Activated T-cell treated with anti-CD3 and anti-CD28 coated beads, Interleukin-2, amount 50 U/mL, for 72 hours (primary cell): ENCODE results near the gene TMEM154. TPM values are rescaled to one million over a fixed set of nuclear protein-coding genes. Genes with fewer than 3 reads are reported as not detected.

Experiments used
- ATAC-seq, 2 donors: fragments of 150-1000 bp; cut with Tn5 transposase; replicated peaks in 1 of 2; 2 replicates each; pipeline ENCODE4 v1.10.0; 2021; ENCODE audit warnings: moderate library complexity in 2 of 2, mild to moderate bottlenecking in 1 of 2
- DNase-seq, 2 donors: peaks; one replicate each; pipeline ENCODE4 v3.0.0; 2021 to 2022; ENCODE audit warnings: mixed read lengths in 1 of 2
- H3K27ac Mint-ChIP-seq: one replicate; pipeline ENCODE4 v1.8.0; 2022; ENCODE audit warnings: mild to moderate bottlenecking, moderate library complexity, mixed read lengths
- H3K27me3 Mint-ChIP-seq: one replicate; pipeline ENCODE4 v1.8.0; 2022; ENCODE audit warnings: low read depth, mixed read lengths
- H3K36me3 Mint-ChIP-seq, 2 donors: one replicate each; pipeline ENCODE4 v1.8.0; 2022; ENCODE audit warnings: mixed read lengths in 2 of 2, mild to moderate bottlenecking in 1 of 2; ENCODE audit not compliant: insufficient read depth in 2 of 2
- H3K4me1 Mint-ChIP-seq: one replicate; pipeline ENCODE4 v1.8.0; 2022; ENCODE audit warnings: low read depth, mixed read lengths
- H3K4me3 Mint-ChIP-seq, 2 donors: one replicate each; pipeline ENCODE4 v1.8.0; 2022; ENCODE audit warnings: mild to moderate bottlenecking in 2 of 2, mixed read lengths in 2 of 2, moderate library complexity in 2 of 2
- H3K9me3 Mint-ChIP-seq, 2 donors: one replicate each; pipeline ENCODE4 v1.8.0; 2022; ENCODE audit warnings: mixed read lengths in 2 of 2
- total RNA-seq, 2 donors: library from RNA; stranded (reverse); gene quantifications; one replicate each; pipeline ENCODE4 v1.2.3, GENCODE V29; 2022

TMEM154 gene
- total RNA-seq, 2 donors from 2014 or later: 16.8 to 22.0 TPM

DNA sequence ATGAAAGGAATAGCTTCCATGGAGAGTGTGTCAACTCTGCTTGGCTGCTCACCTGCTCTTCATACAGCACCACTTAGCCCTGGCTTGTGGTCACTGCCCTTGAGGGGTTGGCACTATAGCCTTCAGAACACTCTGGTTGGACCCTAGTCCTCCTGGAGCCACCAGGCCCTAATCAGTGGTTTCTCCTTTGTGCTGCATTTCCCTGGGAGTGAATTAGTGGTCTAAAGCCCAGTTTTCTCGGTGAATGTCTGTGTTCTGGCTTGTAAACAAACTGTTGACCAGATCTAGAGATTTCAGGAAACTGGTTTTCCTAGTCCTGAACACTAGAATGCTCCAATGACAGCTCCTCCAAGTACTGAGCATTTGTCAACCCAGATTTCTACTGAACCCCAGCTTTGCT lies 28.6 kb upstream of the TMEM154 start:
- ATAC-seq (no peak), DNase-seq (no peak)
- Mint-ChIP-seq H3K4me1 (peaks cover 7% of the 10 kb centered on the region), H3K27ac (no peak overlapping the region), H3K9me3 (peaks cover 7% of the 10 kb centered on the region in 2 donors), H3K27me3 (peaks cover 7% of the 10 kb centered on the region), H3K4me3 (no peak overlapping the region), H3K36me3 (peaks cover 0 to 9% of the 10 kb centered on the region in 2 donors)

GRCh38 chr4:152707632-152708031 lies 27.8 kb upstream of the TMEM154 start:
- DNase-seq (no peak), ATAC-seq (no peak)
- Mint-ChIP-seq H3K9me3 (peaks cover 7% of the 10 kb centered on the region in 2 donors), H3K4me1 (peaks cover 7% of the 10 kb centered on the region), H3K4me3 (no peak overlapping the region), H3K36me3 (peaks cover 0 to 9% of the 10 kb centered on the region in 2 donors), H3K27ac (no peak overlapping the region), H3K27me3 (peaks cover 7% of the 10 kb centered on the region)

- no peak overlapping the region for H3K4me3 Mint-ChIP-seq
- no peak overlapping the region for H3K27ac Mint-ChIP-seq
- no peak for DNase-seq
- peaks cover 0 to 9% of the 10 kb centered on the region in 2 donors for H3K36me3 Mint-ChIP-seq
- ATAC-seq: no peak
- H3K9me3 Mint-ChIP-seq: peaks cover 7% of the 10 kb centered on the region in 2 donors
- H3K4me1 Mint-ChIP-seq: peaks cover 7% of the 10 kb centered on the region
- peaks cover 7% of the 10 kb centered on the region for H3K27me3 Mint-ChIP-seq
These were observed 26.1 kb upstream of the TMEM154 start for GRCh38 chr4:152705903-152706302.

- H3K4me1 Mint-ChIP-seq: peaks cover 7% of the 10 kb centered on the region
- no peak overlapping the region for H3K4me3 Mint-ChIP-seq
- H3K9me3 Mint-ChIP-seq: peaks cover 7% of the 10 kb centered on the region in 2 donors
- H3K27ac Mint-ChIP-seq: no peak overlapping the region
- H3K36me3 Mint-ChIP-seq: peaks cover 0 to 9% of the 10 kb centered on the region in 2 donors
- ATAC-seq: no peak
- no peak for DNase-seq
- H3K27me3 Mint-ChIP-seq: peaks cover 7% of the 10 kb centered on the region
These were observed 25.0 kb upstream of the TMEM154 start for GRCh38 chr4:152704788-152705187.

DNA sequence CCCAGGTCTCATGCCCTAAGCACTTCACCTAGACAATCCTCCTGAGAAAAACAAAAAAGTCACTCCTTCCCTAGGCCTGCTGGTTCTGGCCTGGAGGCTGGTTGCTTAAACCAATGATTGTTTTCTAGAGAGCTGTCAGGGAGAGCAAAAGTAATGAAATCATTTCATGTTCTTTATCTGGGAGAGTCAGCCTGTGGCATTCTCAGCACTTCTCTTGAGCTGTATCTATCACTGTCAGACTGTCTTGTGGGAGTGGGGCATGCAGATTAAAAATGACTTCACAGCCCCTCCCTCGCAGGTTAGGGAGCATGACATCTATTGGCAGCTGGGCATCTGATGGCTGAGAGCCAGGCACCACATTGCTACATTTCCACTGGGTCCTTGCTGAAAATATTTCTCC lies 20.4 kb upstream of the TMEM154 start:
- H3K27me3 Mint-ChIP-seq: peaks cover 5% of the 10 kb centered on the region
- ATAC-seq: no peak
- peaks cover 13% of the 10 kb centered on the region for H3K4me1 Mint-ChIP-seq
- no peak for DNase-seq
- H3K36me3 Mint-ChIP-seq: peaks cover 0 to 5% of the 10 kb centered on the region in 2 donors
- peaks cover 2 to 4% of the 10 kb centered on the region in 2 donors for H3K9me3 Mint-ChIP-seq
- no peak overlapping the region for H3K4me3 Mint-ChIP-seq
- no peak overlapping the region for H3K27ac Mint-ChIP-seq

DNA sequence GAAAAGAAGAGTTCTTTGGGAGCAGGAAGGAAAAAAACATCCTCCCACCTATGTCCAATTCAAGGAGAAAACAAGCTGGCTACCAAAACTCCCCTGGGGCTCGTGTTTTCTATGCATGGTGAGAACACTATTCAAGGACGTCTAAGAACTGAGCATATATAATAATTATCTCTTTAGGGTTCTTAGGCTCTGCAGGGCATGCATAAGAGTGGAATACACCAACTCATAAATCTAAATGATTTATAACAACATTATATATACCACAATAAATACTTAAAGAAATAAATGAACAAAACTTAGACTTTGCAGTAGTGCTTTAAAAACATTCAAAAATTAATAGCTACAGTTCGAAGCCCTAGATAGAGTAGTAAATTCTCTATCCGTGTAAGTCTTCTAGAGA lies 19.5 kb upstream of the TMEM154 start:
- ATAC-seq: no peak
- Mint-ChIP-seq H3K4me1 (peaks cover 13% of the 10 kb centered on the region), H3K27ac (no peak overlapping the region), H3K9me3 (no peaks in the 10 kb centered on the region), H3K36me3 (no peaks in the 10 kb centered on the region), H3K27me3 (no peaks in the 10 kb centered on the region), H3K4me3 (no peak overlapping the region)
- DNase-seq: no peak

GRCh38 chr4:152698089-152698499 lies 18.3 kb upstream of the TMEM154 start:
- Mint-ChIP-seq H3K4me3 (no peak overlapping the region), H3K9me3 (no peaks in the 10 kb centered on the region), H3K27ac (no peak overlapping the region), H3K27me3 (no peaks in the 10 kb centered on the region), H3K36me3 (no peaks in the 10 kb centered on the region), H3K4me1 (peaks cover 13% of the 10 kb centered on the region)
- ATAC-seq (no peak), DNase-seq (no peak)

DNA sequence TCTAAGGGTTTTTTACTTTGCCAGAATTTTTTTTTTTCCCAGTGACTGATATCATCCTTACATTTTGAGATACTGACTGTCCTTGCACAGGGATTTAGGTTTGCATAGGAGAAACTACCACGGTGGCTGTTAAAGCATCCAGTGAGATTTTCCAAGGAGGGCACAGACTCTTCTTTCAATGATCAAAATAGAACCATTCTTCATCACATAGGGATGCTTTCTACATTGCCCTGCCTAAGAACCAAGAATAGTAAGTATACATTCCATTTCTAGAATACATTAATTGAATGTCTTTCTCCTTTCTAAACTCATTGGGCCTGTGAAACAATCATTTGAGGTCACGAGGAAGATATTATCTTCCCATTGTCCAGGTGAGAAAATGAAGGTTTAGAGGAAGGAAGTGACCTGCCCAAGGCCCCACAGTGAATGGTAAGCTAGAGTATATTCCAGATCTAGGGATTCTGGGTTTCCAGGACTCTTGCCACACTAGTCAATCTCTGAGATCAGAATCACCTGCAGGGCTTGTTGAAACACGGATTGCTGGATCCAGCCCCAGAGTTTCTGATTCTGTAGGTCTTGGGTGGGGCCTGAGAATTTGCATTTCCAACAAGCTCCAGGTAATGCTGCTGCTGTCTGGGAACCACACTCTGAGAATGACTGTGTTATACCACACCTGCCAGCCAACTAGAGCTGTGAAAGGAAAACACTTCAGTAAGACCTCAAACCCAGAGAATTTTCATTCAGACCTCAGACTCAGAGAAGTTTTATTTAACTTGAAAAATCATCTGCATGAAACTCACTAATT lies 17.7 kb upstream of the TMEM154 start:
- H3K36me3 Mint-ChIP-seq: no peaks in the 10 kb centered on the region
- no peaks in the 10 kb centered on the region for H3K27me3 Mint-ChIP-seq
- DNase-seq (no peak), ATAC-seq (no peak)
- H3K27ac Mint-ChIP-seq: no peak overlapping the region
- H3K4me1 Mint-ChIP-seq: peaks cover 13% of the 10 kb centered on the region
- peak overlapping the region in 1 of 2 donors; percentile 69 for H3K4me3 Mint-ChIP-seq
- H3K9me3 Mint-ChIP-seq: no peaks in the 10 kb centered on the region

DNA sequence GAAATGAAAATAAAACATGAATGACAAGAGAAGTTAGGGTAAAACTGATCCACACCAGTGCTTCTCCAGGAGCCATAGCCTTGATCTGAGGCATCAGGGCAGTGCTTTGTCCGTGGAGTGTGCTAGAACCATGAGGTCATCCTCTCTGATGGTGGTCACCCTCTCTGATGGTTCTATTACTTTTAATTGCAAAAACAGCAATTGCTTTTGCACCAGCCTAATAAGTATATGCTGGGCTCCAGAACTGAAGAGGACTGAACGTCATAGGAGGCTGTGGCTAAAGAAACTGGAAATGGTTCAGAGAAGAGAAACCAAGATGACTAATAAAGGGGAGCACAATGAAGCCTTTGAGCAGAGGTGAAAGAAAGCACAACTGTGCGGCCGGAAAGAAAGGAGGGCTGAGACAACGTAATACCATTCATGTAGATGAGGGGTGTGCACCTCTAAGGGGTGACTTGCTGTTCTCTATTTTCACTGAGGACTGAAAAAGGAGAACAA lies 17.0 kb upstream of the TMEM154 start:
- H3K36me3 Mint-ChIP-seq: no peaks in the 10 kb centered on the region

DNA sequence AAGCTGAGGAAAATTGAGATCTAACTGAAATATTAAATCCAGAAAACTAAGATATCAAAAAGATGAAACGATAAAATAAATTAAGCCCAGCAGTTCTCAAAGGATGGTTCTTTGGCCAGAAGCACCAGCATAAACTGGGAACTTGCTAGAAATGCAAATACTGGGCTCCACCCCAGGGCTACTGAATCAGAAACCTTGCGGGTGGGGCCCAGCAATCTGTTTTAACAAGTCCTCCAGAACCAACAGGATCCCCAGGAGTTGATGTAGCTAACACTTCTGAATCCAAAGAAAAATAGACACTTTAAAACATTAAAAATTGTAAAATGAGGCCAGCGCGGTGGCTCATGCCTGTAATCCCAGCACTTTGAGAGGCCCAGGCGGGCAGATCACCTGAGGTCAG lies 14.1 kb upstream of the TMEM154 start:
- DNase-seq (no peak), ATAC-seq (no peak)
- peaks cover 13% of the 10 kb centered on the region for H3K4me1 Mint-ChIP-seq
- H3K27ac Mint-ChIP-seq: no peak overlapping the region
- H3K9me3 Mint-ChIP-seq: no peaks in the 10 kb centered on the region
- no peaks in the 10 kb centered on the region for H3K36me3 Mint-ChIP-seq
- H3K27me3 Mint-ChIP-seq: peaks cover under 1% of the 10 kb centered on the region
- no peak overlapping the region for H3K4me3 Mint-ChIP-seq

More for the DNA sequence above, 17.0 kb upstream of the TMEM154 start:
- ATAC-seq (peak; percentile 99 to 100), DNase-seq (peak; percentile 55 to 66)
- Mint-ChIP-seq H3K27me3 (no peaks in the 10 kb centered on the region), H3K4me1 (peaks cover 13% of the 10 kb centered on the region), H3K4me3 (peak overlapping the region in 1 of 2 donors; percentile 69), H3K9me3 (no peaks in the 10 kb centered on the region), H3K27ac (no peak overlapping the region)

DNA sequence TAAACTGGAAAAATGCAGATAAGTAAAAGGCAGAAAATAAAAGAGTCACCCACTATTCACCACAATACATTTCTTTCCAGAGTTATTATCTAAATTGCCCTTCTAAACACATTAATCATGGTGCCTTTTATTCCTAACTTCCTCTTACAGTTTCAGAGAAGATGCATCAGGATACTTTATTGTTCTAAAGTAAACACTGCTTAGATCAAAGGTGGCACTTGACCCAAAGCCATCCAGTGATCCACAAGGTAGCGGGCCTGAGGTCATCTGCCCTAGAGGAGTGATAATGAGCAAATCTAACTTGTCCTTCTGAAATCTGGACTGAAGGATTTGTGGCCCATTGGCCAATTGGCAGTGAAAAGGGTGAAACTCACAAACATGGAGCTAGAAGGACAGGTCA lies 12.0 kb upstream of the TMEM154 start:
- H3K4me1 Mint-ChIP-seq: peaks cover 2% of the 10 kb centered on the region
- H3K9me3 Mint-ChIP-seq: no peaks in the 10 kb centered on the region
- H3K36me3 Mint-ChIP-seq: no peaks in the 10 kb centered on the region
- DNase-seq: no peak
- ATAC-seq: no peak
- no peak overlapping the region for H3K4me3 Mint-ChIP-seq
- no peak overlapping the region for H3K27ac Mint-ChIP-seq
- peaks cover 7% of the 10 kb centered on the region for H3K27me3 Mint-ChIP-seq

DNA sequence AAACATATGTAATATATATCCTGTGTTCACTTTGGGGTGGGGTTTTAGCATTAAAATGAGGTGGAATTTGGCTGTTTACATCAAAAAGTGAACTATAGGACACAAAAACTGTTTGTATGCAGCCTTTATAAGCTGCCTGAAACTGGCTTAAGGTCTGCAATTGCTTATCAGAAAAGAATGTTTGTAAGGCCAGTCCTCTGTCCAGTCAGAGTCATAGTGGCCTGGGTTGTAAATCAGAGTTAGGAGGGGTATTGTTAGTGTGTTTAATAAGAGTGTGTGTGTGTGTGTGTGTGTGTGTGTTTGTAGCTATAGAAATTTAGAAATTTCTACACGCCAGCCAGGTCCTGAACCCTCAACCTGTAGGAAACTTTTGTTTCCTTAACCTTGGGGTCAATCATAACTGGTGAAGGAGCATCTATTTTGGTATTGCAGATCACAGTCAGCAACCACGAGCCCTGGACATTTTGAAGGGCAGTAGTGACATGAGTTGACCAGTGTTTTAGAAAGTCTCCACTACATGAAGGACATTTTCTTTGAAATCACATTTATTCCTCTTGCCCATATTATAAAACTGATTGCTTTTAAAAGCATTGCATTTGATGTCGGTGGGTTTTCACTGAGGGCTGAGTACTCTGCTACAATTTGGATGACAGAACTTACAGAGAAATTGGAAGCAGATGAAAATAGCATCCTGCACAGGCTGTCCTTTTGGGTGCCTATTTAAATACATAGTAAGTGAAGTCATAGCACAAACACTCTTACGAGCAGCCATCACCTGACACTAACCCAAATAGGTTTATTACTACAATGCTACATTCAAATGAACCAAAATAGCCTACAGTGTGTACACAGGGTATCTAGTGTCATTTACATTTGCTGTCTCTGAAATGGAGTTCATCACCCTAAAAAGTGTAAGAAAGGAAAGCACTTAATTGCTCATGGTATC lies 11.2 kb upstream of the TMEM154 start:
- Mint-ChIP-seq H3K36me3 (no peaks in the 10 kb centered on the region), H3K27ac (no peak overlapping the region), H3K4me3 (no peak overlapping the region), H3K9me3 (no peaks in the 10 kb centered on the region), H3K4me1 (no peaks in the 10 kb centered on the region), H3K27me3 (peaks cover 7% of the 10 kb centered on the region)
- DNase-seq: no peak
- no peak for ATAC-seq
